WTC11 (cell line): ENCODE data around the gene JAKMIP3. TPM values are rescaled to one million over a fixed set of nuclear protein-coding genes. Genes with fewer than 3 reads are reported as not detected.
"Not testable (repeated sequence)": the region's sequence is repeated elsewhere in the genome, so short reads cannot be mapped to it uniquely, and the experiment has no call there.

Experiments used
- ATAC-seq: fragments of 200-7000 bp; cut with Tn5 transposase; 2 replicates; pipeline ENCODE4 v1.10.0; 2021; ENCODE audit warnings: mild to moderate bottlenecking, moderate library complexity
- CTCF ChIA-PET: fragments of 300-600 bp; sonication (Branson Sonifier 250); formaldehyde crosslinking; loops from one replicate; lab custom pipeline; 2021; ENCODE audit warnings: antibody characterized with exemption; lab: Charles Lee
- POLR2A ChIA-PET: fragments of 350-600 bp; sonication (Branson Sonifier 250); formaldehyde crosslinking; loops from one replicate; lab custom pipeline; 2021; ENCODE audit warnings: antibody characterized with exemption; lab: Charles Lee
- DNase-seq: peaks from one replicate; pipeline ENCODE4 v3.0.0; 2021; ENCODE audit warnings: low spot score
- H3K27ac Mint-ChIP-seq: 2 replicates; pipeline ENCODE4 v1.8.0; 2021; ENCODE audit warnings: mixed read lengths
- H3K27me3 Mint-ChIP-seq: 2 replicates; pipeline ENCODE4 v1.8.0; 2021; ENCODE audit warnings: low read depth, mild to moderate bottlenecking, moderate library complexity, mixed read lengths
- H3K36me3 Mint-ChIP-seq: 2 replicates; pipeline ENCODE4 v1.8.0; 2021; ENCODE audit warnings: mixed read lengths
- H3K4me1 Mint-ChIP-seq: 2 replicates; pipeline ENCODE4 v1.8.0; 2022; ENCODE audit warnings: mixed read lengths
- H3K4me3 Mint-ChIP-seq: 2 replicates; pipeline ENCODE4 v1.8.0; 2021; ENCODE audit warnings: mild to moderate bottlenecking, moderate library complexity, mixed read lengths
- H3K9me3 Mint-ChIP-seq: 2 replicates; pipeline ENCODE4 v1.8.0; 2021; ENCODE audit warnings: mixed read lengths
- GRHL2 ChIP-seq: fragments of 250-450 bp; sonication (Bioruptor Pico); IDR thresholded peaks from 2 replicates; pipeline ENCODE4 v1.8.0; 2022; ENCODE audit warnings: mild to moderate bottlenecking, moderate library complexity; ENCODE audit not compliant: insufficient replicate concordance, severe bottlenecking
- NFYB ChIP-seq: sonication (generic); formaldehyde crosslinking; conservative IDR thresholded peaks from 2 replicates; pipeline ENCODE4 v1.8.0; 2022; ENCODE audit warnings: low read depth, missing genetic modification reagents
- NR2C2 ChIP-seq: sonication (generic); formaldehyde crosslinking; IDR thresholded peaks from 2 replicates; pipeline ENCODE4 v1.8.0; 2022; ENCODE audit warnings: mild to moderate bottlenecking, missing genetic modification reagents
- NR3C1 ChIP-seq: sonication (generic); formaldehyde crosslinking; conservative IDR thresholded peaks from 2 replicates; pipeline ENCODE4 v1.8.1; 2023; ENCODE audit warnings: low read depth, mild to moderate bottlenecking, missing genetic modification reagents
- RORB ChIP-seq: fragments of 250-450 bp; sonication (Bioruptor Pico); IDR thresholded peaks from 2 replicates; pipeline ENCODE4 v1.9.0; 2021; ENCODE audit warnings: mild to moderate bottlenecking
- total RNA-seq: library from RNA; stranded (reverse); gene quantifications from 3 replicates; pipeline ENCODE4 v1.2.3, GENCODE V29; 2021
- TF ChIP-seq, protein P1 (sequence below): sonication (generic); formaldehyde crosslinking; conservative IDR thresholded peaks from 2 replicates; pipeline ENCODE4 v1.8.1; 2023; ENCODE audit warnings: mild to moderate bottlenecking, low read depth, missing genetic modification reagents, moderate library complexity
- TF ChIP-seq, protein P2 (sequence below): sonication (generic); formaldehyde crosslinking; IDR thresholded peaks from 2 replicates; pipeline ENCODE4 v1.8.1; 2022; ENCODE audit warnings: missing genetic modification reagents, borderline replicate concordance
- TF ChIP-seq, protein P3 (sequence below): sonication (generic); formaldehyde crosslinking; IDR thresholded peaks from 2 replicates; pipeline ENCODE4 v1.8.0; 2023; ENCODE audit warnings: mild to moderate bottlenecking, missing genetic modification reagents
- TF ChIP-seq, protein P4 (sequence below): fragments of 250-450 bp; sonication (Bioruptor Pico); IDR thresholded peaks from 2 replicates; pipeline ENCODE4 v1.9.0; 2021; ENCODE audit warnings: mild to moderate bottlenecking, borderline replicate concordance
- TF ChIP-seq, protein P5 (sequence below): sonication (generic); formaldehyde crosslinking; IDR thresholded peaks from 2 replicates; pipeline ENCODE4 v1.8.1; 2023; ENCODE audit warnings: mild to moderate bottlenecking, missing genetic modification reagents

The JAKMIP3 gene
- total RNA-seq, 1 experiment from 2014 or later: 1.7 TPM

DNA sequence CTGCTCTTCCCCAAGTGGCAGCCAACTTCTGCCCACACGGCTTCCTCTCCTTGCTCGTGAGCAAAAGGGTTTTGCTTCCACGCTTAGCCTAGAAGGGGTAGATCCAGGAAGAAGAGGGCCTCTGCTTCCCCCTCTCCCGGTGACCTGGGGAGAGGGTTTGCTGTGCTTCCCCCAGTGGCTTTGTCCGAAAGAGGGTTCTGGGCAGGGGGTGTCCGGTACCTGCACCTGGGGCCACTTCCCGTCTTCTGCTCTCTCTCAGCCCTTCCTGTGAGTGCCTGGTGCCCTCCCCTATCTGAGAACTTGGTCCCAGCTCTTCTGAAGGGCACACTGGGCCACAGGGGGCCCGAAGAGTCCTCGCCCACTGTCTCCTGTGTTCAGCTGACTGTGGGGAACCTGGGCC is 11.3 kb downstream of the JAKMIP3 start (continued):
- TF ChIP-seq, protein P1, sequence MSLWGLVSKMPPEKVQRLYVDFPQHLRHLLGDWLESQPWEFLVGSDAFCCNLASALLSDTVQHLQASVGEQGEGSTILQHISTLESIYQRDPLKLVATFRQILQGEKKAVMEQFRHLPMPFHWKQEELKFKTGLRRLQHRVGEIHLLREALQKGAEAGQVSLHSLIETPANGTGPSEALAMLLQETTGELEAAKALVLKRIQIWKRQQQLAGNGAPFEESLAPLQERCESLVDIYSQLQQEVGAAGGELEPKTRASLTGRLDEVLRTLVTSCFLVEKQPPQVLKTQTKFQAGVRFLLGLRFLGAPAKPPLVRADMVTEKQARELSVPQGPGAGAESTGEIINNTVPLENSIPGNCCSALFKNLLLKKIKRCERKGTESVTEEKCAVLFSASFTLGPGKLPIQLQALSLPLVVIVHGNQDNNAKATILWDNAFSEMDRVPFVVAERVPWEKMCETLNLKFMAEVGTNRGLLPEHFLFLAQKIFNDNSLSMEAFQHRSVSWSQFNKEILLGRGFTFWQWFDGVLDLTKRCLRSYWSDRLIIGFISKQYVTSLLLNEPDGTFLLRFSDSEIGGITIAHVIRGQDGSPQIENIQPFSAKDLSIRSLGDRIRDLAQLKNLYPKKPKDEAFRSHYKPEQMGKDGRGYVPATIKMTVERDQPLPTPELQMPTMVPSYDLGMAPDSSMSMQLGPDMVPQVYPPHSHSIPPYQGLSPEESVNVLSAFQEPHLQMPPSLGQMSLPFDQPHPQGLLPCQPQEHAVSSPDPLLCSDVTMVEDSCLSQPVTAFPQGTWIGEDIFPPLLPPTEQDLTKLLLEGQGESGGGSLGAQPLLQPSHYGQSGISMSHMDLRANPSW (CRISPR knock-in tag): no peak

DNA sequence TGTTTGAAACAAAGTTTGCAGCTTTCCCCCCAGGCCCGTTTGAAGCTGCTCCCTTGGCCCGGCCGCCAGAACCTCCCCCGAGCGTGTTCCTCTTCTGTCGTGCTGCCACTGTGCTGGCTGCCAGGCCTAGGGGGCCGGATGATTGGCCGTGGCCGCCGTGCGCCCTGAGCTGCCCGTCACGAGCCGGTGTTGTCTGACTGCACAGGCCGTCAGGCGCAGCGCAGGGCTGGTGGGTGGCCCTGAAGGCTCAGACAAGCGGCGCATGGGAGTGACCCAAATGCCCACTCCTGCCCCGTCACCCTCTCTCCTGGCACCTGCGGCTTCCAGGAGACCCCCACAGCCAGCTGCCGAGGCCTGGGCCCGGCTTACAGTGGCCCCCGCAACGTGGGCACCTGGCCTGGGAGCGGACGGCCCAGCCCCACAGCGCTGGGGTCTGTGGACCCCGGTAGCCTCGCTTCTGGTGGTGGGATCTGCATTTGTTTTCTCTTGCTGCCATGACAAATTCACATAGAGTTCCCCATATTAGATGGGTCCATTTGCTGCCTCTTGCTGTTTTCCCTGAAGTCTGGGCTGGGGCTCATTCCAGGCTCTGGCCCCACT is 13.1 kb downstream of the JAKMIP3 start:
- ChIA-PET CTCF (interaction anchor here (1.4 kb wide), 1 partner anchor 13 kb away, joined by 4 read pairs; the partner anchor contains the start of gene JAKMIP3), POLR2A (no interaction called here)
- H3K27me3 Mint-ChIP-seq: no peaks in the 10 kb centered on the region
- peaks cover 7% of the 10 kb centered on the region for H3K9me3 Mint-ChIP-seq
- H3K4me3 Mint-ChIP-seq: no peak overlapping the region
- TF ChIP-seq RORB (CRISPR knock-in tag): no peak
- TF ChIP-seq NFYB: no peak
- no peak for TF ChIP-seq GRHL2 (CRISPR knock-in tag)
- TF ChIP-seq NR2C2 (CRISPR knock-in tag): no peak
- TF ChIP-seq, protein P2, sequence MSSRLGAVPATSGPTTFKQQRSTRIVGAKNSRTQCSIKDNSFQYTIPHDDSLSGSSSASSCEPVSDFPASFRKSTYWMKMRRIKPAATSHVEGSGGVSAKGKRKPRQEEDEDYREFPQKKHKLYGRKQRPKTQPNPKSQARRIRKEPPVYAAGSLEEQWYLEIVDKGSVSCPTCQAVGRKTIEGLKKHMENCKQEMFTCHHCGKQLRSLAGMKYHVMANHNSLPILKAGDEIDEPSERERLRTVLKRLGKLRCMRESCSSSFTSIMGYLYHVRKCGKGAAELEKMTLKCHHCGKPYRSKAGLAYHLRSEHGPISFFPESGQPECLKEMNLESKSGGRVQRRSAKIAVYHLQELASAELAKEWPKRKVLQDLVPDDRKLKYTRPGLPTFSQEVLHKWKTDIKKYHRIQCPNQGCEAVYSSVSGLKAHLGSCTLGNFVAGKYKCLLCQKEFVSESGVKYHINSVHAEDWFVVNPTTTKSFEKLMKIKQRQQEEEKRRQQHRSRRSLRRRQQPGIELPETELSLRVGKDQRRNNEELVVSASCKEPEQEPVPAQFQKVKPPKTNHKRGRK: no peak
- H3K27ac Mint-ChIP-seq: peak overlapping the region; percentile 71; the same call in 1 of the 2 replicates
- no peaks in the 10 kb centered on the region for H3K36me3 Mint-ChIP-seq
- peaks cover 20% of the 10 kb centered on the region for H3K4me1 Mint-ChIP-seq
- ATAC-seq (peak; percentile 76), DNase-seq (peak; percentile 33)

DNA sequence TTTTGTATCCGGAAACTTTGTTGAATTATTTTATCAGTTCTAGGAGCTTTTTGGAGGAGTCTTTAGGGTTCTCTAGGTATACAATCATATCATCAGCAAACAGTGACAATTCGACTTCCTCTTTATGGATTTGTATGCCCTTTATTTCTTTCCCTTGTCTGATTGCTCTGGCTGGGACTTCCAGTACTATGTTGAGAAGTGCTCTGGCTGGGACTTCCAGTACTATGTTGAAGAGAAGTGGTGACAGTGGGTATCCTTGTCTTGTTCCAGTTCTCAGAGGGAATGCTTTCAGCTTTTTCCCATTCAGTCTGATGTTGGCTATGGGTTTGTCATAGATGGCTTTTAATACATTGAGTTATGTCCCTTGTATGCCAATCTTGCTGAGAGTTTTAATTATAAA is 18.6 kb downstream of the JAKMIP3 start:
- H3K4me3 Mint-ChIP-seq, CTCF ChIA-PET, POLR2A ChIA-PET: not testable (repeated sequence)

DNA sequence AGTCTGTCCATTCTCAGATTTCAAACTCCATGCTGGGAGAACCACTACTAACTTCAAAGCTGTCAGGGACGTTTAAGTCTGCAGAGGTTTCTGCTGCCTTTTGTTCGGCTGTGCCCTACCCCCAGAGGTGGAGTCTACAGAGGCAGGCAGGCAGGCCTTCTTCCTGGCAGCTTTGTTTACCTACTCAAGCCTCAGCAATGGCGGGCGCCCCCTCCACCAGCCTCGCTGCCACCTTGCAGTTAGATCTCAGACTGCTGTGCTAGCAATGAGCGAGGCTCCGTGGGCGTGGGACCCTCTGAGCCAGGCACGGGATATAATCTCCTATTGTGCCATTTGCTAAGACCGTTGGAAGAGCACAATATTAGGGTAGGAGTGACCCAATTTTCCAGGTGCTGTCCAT is 27.5 kb downstream of the JAKMIP3 start:
- H3K4me3 Mint-ChIP-seq, CTCF ChIA-PET, H3K4me1 Mint-ChIP-seq, ATAC-seq, H3K36me3 Mint-ChIP-seq, POLR2A ChIA-PET, H3K27me3 Mint-ChIP-seq, DNase-seq, H3K27ac Mint-ChIP-seq: not testable (repeated sequence)
- peaks cover 28% of the 10 kb centered on the region for H3K9me3 Mint-ChIP-seq

More for the DNA sequence above, 18.6 kb downstream of the JAKMIP3 start:
- not testable (repeated sequence) for H3K4me1 Mint-ChIP-seq, H3K27ac Mint-ChIP-seq, DNase-seq, H3K27me3 Mint-ChIP-seq, H3K36me3 Mint-ChIP-seq, ATAC-seq
- H3K9me3 Mint-ChIP-seq: peaks cover 24% of the 10 kb centered on the region

DNA sequence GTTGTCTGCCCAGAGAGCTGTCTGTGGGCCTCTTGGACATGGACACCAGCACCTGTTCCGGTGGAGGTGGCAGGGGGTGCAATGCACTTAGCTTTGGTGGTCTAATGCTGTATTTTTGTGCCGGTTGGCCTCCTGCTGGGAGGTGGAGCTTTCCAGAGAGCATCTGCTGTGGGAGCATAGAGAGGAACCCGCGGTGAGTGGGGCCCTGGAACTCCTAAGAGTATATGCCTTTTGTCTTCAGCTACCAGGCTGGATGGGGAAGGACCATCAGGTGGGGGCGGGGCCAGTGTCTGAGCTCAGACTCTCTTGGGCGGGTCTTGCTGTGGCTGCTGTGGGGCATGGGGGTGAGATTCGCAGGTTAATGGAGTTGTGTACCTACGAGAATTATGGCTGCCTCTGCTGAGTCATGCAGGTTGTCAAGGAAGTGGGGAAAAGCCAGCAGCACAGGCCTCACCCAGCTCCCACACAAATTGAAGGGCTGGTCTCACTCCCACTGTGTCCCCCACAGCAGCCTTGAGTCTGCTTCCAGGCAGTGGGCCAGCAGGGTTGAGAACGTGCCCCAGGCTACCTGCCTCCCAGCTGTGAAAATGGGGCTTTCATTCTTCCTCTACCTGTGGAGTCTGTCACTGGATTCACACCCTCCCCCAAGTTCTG is 29.0 kb downstream of the JAKMIP3 start:
- ATAC-seq (no peak), DNase-seq (no peak)
- H3K27ac Mint-ChIP-seq: no peak overlapping the region
- ChIA-PET CTCF (no interaction called here), POLR2A (no interaction called here)
- no peaks in the 10 kb centered on the region; the same call in 1 of the 2 replicates for H3K27me3 Mint-ChIP-seq
- H3K4me1 Mint-ChIP-seq: no peaks in the 10 kb centered on the region
- peaks cover 5% of the 10 kb centered on the region; the same call in 1 of the 2 replicates for H3K36me3 Mint-ChIP-seq
- H3K4me3 Mint-ChIP-seq: no peak overlapping the region
- peaks cover 24% of the 10 kb centered on the region for H3K9me3 Mint-ChIP-seq
- TF ChIP-seq, protein P3, sequence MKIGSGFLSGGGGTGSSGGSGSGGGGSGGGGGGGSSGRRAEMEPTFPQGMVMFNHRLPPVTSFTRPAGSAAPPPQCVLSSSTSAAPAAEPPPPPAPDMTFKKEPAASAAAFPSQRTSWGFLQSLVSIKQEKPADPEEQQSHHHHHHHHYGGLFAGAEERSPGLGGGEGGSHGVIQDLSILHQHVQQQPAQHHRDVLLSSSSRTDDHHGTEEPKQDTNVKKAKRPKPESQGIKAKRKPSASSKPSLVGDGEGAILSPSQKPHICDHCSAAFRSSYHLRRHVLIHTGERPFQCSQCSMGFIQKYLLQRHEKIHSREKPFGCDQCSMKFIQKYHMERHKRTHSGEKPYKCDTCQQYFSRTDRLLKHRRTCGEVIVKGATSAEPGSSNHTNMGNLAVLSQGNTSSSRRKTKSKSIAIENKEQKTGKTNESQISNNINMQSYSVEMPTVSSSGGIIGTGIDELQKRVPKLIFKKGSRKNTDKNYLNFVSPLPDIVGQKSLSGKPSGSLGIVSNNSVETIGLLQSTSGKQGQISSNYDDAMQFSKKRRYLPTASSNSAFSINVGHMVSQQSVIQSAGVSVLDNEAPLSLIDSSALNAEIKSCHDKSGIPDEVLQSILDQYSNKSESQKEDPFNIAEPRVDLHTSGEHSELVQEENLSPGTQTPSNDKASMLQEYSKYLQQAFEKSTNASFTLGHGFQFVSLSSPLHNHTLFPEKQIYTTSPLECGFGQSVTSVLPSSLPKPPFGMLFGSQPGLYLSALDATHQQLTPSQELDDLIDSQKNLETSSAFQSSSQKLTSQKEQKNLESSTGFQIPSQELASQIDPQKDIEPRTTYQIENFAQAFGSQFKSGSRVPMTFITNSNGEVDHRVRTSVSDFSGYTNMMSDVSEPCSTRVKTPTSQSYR (CRISPR knock-in tag): no peak
- TF ChIP-seq, protein P4, sequence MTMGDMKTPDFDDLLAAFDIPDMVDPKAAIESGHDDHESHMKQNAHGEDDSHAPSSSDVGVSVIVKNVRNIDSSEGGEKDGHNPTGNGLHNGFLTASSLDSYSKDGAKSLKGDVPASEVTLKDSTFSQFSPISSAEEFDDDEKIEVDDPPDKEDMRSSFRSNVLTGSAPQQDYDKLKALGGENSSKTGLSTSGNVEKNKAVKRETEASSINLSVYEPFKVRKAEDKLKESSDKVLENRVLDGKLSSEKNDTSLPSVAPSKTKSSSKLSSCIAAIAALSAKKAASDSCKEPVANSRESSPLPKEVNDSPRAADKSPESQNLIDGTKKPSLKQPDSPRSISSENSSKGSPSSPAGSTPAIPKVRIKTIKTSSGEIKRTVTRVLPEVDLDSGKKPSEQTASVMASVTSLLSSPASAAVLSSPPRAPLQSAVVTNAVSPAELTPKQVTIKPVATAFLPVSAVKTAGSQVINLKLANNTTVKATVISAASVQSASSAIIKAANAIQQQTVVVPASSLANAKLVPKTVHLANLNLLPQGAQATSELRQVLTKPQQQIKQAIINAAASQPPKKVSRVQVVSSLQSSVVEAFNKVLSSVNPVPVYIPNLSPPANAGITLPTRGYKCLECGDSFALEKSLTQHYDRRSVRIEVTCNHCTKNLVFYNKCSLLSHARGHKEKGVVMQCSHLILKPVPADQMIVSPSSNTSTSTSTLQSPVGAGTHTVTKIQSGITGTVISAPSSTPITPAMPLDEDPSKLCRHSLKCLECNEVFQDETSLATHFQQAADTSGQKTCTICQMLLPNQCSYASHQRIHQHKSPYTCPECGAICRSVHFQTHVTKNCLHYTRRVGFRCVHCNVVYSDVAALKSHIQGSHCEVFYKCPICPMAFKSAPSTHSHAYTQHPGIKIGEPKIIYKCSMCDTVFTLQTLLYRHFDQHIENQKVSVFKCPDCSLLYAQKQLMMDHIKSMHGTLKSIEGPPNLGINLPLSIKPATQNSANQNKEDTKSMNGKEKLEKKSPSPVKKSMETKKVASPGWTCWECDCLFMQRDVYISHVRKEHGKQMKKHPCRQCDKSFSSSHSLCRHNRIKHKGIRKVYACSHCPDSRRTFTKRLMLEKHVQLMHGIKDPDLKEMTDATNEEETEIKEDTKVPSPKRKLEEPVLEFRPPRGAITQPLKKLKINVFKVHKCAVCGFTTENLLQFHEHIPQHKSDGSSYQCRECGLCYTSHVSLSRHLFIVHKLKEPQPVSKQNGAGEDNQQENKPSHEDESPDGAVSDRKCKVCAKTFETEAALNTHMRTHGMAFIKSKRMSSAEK (CRISPR knock-in tag): no peak
- no peak for TF ChIP-seq NR3C1 (CRISPR knock-in tag)
- TF ChIP-seq, protein P5, sequence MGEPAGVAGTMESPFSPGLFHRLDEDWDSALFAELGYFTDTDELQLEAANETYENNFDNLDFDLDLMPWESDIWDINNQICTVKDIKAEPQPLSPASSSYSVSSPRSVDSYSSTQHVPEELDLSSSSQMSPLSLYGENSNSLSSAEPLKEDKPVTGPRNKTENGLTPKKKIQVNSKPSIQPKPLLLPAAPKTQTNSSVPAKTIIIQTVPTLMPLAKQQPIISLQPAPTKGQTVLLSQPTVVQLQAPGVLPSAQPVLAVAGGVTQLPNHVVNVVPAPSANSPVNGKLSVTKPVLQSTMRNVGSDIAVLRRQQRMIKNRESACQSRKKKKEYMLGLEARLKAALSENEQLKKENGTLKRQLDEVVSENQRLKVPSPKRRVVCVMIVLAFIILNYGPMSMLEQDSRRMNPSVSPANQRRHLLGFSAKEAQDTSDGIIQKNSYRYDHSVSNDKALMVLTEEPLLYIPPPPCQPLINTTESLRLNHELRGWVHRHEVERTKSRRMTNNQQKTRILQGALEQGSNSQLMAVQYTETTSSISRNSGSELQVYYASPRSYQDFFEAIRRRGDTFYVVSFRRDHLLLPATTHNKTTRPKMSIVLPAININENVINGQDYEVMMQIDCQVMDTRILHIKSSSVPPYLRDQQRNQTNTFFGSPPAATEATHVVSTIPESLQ (CRISPR knock-in tag): no peak
